Gastroesophageal sphincter (tissue), 4 donors: ENCODE data around the gene GABRB3. TPM values are rescaled to one million over a fixed set of nuclear protein-coding genes. Genes with fewer than 3 reads are reported as not detected.

Source experiments
- ATAC-seq: fragments of 150-250 bp; one replicate; pipeline ENCODE4 v1.9.1; 2016; ENCODE audit warnings: mild to moderate bottlenecking, moderate library complexity
- H3K27ac ChIP-seq, 4 donors: fragments of 200-600 bp; sonication (generic) in 3 of 4; 1 replicate in 3 of 4; 2 replicates in 1 of 4; pipeline ENCODE4 v1.5.1; 2016 to 2019
- H3K27me3 ChIP-seq: fragments of 200-600 bp; sonication (generic); one replicate; pipeline ENCODE4 v1.5.1; 2019
- H3K36me3 ChIP-seq, 2 donors: fragments of 200-600 bp; sonication (generic); one replicate each; pipeline ENCODE4 v1.5.1; 2019; ENCODE audit warnings: control low read depth in 1 of 2
- H3K4me1 ChIP-seq, 3 donors: fragments of 200-600 bp; sonication (generic); 1 replicate in 2 of 3; 2 replicates in 1 of 3; pipeline ENCODE4 v1.5.1; 2016 to 2019; ENCODE audit warnings: control low read depth in 2 of 3
- H3K4me3 ChIP-seq, 2 donors: fragments of 200-600 bp; sonication (generic); one replicate each; pipeline ENCODE4 v1.5.1; 2019; ENCODE audit warnings: mild to moderate bottlenecking in 1 of 2, moderate library complexity in 1 of 2
- H3K9me3 ChIP-seq, 3 donors: fragments of 200-600 bp; sonication (generic); one replicate each; pipeline ENCODE4 v1.5.1; 2017 to 2019; ENCODE audit warnings: control low read depth in 2 of 3
- EP300 ChIP-seq: sonication (generic); formaldehyde crosslinking; IDR thresholded peaks from one replicate; pipeline ENCODE4 v1.6.1; 2017; ENCODE audit warnings: antibody characterized with exemption, mild to moderate bottlenecking
- POLR2A ChIP-seq, 2 donors: fragments of 450-650 bp; IDR thresholded peaks; one replicate each; pipeline ENCODE4 v1.6.1; 2017; ENCODE audit warnings: antibody characterized with exemption in 2 of 2, mild to moderate bottlenecking in 2 of 2, moderate library complexity in 1 of 2
- POLR2AphosphoS5 ChIP-seq: sonication (generic); formaldehyde crosslinking; IDR thresholded peaks from one replicate; pipeline ENCODE4 v1.6.1; 2017; ENCODE audit warnings: antibody characterized with exemption
- WGBS, 2 donors: methylation state at CpG; one replicate each; pipeline ENCODE4 v1.1.5; 2018; ENCODE audit warnings: low coverage in 1 of 2; 5-methylcytosine and 5-hydroxymethylcytosine counted together
- total RNA-seq, 4 donors: library from RNA; depleted of rRNA; stranded (reverse); fragments of >200 nt; gene quantifications; one replicate each; pipeline ENCODE4 v1.1.0, GENCODE V29; 2016
- TF ChIP-seq, protein P1 (sequence below), 4 experiments: fragments of 200-600 bp in 2 of 4; fragments of 450-650 bp in 2 of 4; sonication (generic) in 1 of 4; IDR thresholded peaks; one replicate each; pipeline ENCODE4 v1.5.1; 2017 to 2019; ENCODE audit warnings: antibody characterized with exemption in 4 of 4, mild to moderate bottlenecking in 2 of 4, moderate library complexity in 2 of 4

GABRB3 gene
- total RNA-seq, 4 donors from 2014 or later = 2.4 to 4.3 (median 3.6) TPM

DNA sequence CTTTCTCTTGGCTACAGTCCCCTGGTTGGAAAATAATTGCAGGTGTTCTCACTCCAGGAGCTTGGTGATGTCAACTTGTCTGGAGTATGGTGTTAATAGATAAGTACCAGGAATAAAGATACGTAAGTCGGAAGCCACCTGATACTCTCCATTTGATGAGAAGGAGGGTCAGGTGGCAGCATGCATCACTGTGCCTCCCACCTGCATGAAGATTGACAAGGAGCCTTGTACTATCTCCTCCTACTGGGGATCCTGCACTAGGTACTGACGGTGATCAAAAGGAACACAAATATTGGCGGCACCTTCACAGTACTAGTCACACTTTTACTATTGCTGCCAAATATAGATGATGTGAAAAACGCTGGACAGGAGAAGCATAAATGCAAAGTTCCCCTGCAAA lies 32.6 kb upstream of the GABRB3 start:
- Histone ChIP-seq H3K27ac (no peak overlapping the region), H3K9me3 (no peaks in the 10 kb centered on the region), H3K36me3 (no peaks in the 10 kb centered on the region), H3K4me3 (no peak overlapping the region), H3K4me1 (no peaks in the 10 kb centered on the region), H3K27me3 (peaks cover 15% of the 10 kb centered on the region)
- no peak for ATAC-seq
- TF ChIP-seq POLR2AphosphoS5 = no peak
- TF ChIP-seq POLR2A (IDR thresholded peaks at IDR 0.05) = no peak
- TF ChIP-seq, protein P1, sequence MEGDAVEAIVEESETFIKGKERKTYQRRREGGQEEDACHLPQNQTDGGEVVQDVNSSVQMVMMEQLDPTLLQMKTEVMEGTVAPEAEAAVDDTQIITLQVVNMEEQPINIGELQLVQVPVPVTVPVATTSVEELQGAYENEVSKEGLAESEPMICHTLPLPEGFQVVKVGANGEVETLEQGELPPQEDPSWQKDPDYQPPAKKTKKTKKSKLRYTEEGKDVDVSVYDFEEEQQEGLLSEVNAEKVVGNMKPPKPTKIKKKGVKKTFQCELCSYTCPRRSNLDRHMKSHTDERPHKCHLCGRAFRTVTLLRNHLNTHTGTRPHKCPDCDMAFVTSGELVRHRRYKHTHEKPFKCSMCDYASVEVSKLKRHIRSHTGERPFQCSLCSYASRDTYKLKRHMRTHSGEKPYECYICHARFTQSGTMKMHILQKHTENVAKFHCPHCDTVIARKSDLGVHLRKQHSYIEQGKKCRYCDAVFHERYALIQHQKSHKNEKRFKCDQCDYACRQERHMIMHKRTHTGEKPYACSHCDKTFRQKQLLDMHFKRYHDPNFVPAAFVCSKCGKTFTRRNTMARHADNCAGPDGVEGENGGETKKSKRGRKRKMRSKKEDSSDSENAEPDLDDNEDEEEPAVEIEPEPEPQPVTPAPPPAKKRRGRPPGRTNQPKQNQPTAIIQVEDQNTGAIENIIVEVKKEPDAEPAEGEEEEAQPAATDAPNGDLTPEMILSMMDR (IDR thresholded peaks at IDR 0.05) = no peak
- 59 to 76% methylated on average over 3 to 4 of the region's 5 CpGs for WGBS, 2 donors

DNA sequence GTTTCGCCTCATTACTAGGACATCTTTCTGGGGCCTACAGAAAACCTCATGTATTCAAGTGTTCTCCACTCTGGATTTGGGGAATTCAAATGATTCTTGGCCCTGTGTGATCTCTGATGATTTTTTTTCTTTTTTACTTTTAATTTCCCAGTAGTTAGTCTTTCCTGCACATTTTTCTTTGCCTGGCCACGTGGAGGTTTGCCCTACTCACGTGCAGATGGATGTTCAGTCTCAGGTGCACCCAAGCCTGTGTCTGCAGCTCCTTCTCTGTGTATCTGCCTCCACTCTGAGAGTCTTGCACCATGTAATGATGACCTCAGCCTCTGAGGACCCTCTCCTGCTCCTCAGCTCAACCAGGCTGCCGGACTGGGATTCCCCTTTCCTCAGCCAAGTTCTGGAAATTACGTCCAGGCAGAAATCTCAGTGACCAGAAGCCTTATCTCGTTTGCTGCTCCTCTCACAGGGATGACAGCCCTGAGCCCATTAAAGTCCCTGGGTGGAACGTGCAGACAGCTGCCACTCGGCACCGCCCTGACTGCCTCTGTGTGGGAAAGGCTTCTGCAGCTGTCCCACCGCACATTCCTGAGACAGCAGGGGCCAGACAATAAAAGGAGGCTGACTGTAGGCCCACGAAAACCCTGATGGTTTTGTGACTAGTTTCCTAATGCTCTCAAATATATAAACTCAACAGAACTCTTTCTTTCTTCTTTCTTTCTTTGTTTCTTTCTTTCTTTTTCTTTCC lies 31.4 kb upstream of the GABRB3 start:
- Histone ChIP-seq H3K27ac (no peak overlapping the region), H3K36me3 (no peaks in the 10 kb centered on the region), H3K4me3 (no peak overlapping the region), H3K9me3 (no peaks in the 10 kb centered on the region), H3K4me1 (no peaks in the 10 kb centered on the region), H3K27me3 (peaks cover 15% of the 10 kb centered on the region)
- WGBS, 2 donors = 60 to 94% methylated on average over 3 to 11 of the region's 11 CpGs
- TF ChIP-seq EP300 = no peak
- no peak for TF ChIP-seq POLR2AphosphoS5
- no peak for TF ChIP-seq POLR2A (IDR thresholded peaks at IDR 0.05)
- TF ChIP-seq, protein P1 (IDR thresholded peaks at IDR 0.05) = no peak
- no peak for ATAC-seq

DNA sequence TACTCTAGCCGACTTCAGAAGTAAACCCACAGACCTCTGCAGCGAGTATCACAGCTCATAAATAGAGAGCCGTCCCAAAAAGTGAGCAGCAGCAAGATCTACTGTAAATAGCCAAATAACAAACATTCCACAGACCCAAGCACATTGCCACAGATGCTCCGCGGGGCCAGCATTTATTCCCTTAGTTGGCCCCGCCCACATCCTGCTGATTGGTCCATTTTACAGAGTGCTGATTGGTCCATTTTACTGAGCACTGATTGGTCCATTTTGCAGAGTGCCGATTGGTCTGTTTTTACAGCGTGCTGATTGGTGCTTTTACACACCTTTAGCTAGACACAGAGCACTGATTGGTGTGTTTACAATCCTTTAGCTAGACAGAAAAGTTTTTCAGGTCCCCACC lies 17.3 kb upstream of the GABRB3 start:
- Histone ChIP-seq H3K4me1 (no peaks in the 10 kb centered on the region), H3K9me3 (no peaks in the 10 kb centered on the region), H3K4me3 (no peak overlapping the region), H3K36me3 (no peaks in the 10 kb centered on the region), H3K27me3 (peaks cover 5% of the 10 kb centered on the region), H3K27ac (no peak overlapping the region)
- ATAC-seq = no peak
- TF ChIP-seq POLR2AphosphoS5 (no peak), EP300 (no peak), POLR2A (IDR thresholded peaks at IDR 0.05) (no peak)
- TF ChIP-seq, protein P1 (IDR thresholded peaks at IDR 0.05) = no peak
- 77 to 82% methylated on average over 7 to 8 of the region's 8 CpGs for WGBS, 2 donors

DNA sequence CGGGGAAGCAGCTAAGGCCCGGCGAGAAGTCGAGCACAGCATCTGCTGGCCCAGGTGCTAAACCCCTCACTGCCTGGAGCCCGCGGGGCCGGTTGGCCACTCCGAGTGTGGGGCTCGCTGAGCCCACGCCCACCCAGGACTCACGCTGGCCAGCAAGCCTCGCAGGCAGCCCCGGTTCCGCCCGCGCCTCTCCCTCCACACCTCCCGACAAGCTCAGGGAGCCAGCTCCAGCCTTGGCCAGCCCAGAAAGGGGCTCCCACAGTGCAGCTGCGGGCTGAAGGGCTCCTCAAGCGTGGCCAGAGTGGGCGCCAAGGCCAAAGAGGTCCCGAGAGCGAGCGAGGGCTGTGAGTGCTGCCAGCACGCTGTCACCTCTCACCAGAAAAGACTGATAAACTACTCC lies 8.9 kb upstream of the GABRB3 start:
- Histone ChIP-seq H3K4me1 (no peaks in the 10 kb centered on the region), H3K27me3 (peaks cover 7% of the 10 kb centered on the region), H3K36me3 (no peaks in the 10 kb centered on the region), H3K4me3 (no peak overlapping the region), H3K27ac (no peak overlapping the region), H3K9me3 (no peaks in the 10 kb centered on the region)
- no peak for ATAC-seq
- TF ChIP-seq, protein P1 (IDR thresholded peaks at IDR 0.05) = no peak
- TF ChIP-seq POLR2A (IDR thresholded peaks at IDR 0.05) (no peak), EP300 (no peak), POLR2AphosphoS5 (no peak)
- WGBS, 2 donors = 68% methylated on average over 4 of the region's 24 CpGs; no CpG with 5 or more reads in 1 of the 2 donors

DNA sequence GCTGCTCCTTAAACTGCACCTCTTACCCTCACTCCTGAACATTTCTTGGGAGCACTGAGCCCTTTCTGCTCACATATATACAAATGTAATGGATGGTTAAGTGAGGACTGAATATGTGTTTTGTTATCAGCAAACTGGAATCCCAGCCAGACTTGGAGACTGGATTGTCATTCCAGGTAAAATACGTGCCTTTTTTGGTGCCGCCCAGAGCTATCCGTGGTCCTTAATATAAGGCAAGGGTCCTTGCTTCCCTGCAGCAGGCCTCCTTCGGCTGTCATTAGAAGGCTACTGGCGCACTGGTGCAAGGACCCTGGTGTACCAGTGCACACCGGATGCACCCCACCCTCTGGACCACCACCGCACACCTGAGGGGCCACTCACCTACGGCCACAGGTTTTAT lies 1.1 kb upstream of the GABRB3 start:
- TF ChIP-seq POLR2AphosphoS5 (no peak), EP300 (no peak), POLR2A (IDR thresholded peaks at IDR 0.05) (no peak)
- TF ChIP-seq, protein P1 (IDR thresholded peaks at IDR 0.05) = no peak
- 2 to 5% methylated on average over 5 to 8 of the region's 8 CpGs for WGBS, 2 donors
- peak overlapping the region in 1 of 2 donors; percentile 62 for H3K4me3 ChIP-seq
- peaks cover 0 to 23% (median 9%) of the 10 kb centered on the region in 3 donors for H3K4me1 ChIP-seq
- peaks cover 63% of the 10 kb centered on the region for H3K27me3 ChIP-seq
- no peak overlapping the region for H3K27ac ChIP-seq
- no peaks in the 10 kb centered on the region for H3K36me3 ChIP-seq
- no peak for ATAC-seq
- H3K9me3 ChIP-seq = no peaks in the 10 kb centered on the region
